Pons (tissue), 1 donor: ENCODE data around the gene MESP2.

Experiments
- DNase-seq: peaks from one replicate; pipeline ENCODE4 v3.0.0-alpha.2; 2016; ENCODE audit warnings: low spot score

The MESP2 gene

GRCh38 chr15:89756897-89757296, 19.2 kb upstream of the MESP2 start:
- DNase-seq, result no peak

- DNase-seq, result no peak
Measured at GRCh38 chr15:89758283-89758682, 17.8 kb upstream of the MESP2 start.

DNA sequence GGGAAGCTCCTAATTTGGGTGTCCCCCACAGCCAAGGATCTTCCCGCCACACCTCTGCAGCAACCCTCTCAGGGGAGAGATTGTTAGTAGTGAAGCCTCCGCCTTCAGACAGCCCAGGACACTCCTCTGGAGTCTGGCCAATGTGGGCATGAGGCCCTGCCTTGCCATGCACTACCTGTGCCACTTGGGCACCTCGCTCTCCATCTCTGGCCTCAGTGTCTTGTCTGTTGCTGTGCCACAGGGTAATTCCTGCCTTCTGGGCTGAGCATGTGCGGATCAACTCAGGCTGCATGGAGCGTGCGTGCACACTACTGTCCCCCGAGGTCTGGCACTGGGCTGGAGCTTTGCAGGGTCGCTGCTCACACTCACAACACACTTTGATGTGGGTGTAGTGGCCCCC, 17.2 kb upstream of the MESP2 start:
- DNase-seq, result no peak

- DNase-seq, result no peak
Measured at GRCh38 chr15:89759835-89760234, 16.3 kb upstream of the MESP2 start.

DNA sequence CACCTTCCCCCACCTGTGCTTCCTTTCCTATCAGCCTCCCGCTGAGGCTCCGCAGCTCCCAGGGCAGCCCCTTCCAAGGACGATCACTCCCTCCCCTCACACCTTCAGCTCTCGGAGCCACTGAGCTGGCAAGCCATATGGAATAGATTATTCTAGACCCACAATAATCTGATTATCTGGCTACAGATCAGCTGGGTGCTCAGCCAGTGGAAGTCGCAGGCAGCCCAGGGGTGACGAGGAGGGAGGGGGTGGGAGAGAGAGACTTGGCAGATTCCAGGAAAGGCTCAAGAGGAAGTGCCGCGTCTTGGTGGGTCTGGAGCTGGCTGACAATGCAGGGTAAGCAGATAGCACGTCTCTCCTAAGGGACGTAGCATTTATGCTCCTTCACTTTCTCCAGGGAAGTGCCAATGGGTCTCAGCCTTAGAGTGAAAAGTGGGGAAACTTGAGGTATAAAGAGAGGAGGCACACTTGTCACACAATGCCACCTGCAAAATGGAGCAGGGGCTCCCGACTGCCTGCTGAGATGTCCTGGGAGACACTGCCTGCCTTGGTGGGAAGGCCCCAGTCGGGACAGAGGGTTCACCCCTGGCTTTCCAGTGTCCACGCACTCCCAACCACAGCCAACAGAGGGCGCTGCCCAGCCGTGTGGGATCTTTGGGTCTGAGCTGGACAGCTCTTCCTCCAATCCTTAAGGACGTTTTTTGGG, 15.7 kb upstream of the MESP2 start:
- DNase-seq, result peak; percentile 58

DNA sequence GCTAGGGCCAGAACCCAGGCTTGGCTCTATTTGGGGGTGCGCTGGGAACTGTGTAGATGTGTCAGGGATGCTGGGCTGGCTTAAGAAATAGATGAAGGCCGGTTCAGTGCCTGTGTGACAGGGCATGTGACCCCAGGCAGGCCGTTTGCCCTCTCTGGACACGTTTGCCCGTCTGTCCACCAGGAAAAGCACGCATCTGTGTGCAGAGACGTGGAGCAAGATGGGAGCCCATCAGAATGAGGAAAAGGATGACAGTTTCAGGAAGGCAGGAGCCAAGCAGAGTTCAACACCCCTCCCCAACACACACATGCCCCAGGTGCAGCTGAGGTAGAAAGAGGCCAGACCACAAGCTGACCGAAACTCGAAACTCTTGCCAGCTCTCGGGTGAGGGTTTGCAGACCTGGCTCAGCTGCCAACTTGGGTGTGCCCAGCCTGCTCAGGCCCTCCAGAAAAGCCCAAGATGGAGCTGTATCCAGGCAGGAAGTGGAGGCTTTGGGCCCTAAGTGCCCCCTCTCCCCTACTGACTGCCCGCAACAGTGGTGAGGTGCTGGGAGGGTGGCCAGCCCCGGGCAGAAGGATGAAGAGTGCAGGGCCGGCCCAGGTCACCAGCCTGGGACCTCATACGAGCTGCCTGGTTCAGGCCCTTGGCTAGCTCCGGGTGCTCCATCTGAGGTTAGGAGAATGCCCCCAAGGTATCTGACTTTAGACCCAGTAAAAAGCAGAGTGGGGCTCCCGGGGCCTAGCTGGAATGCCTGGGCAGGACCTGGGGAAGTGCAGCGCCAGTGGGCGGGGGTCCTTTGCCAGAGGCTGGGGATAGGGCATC, 14.9 kb upstream of the MESP2 start:
- no peak for DNase-seq

GRCh38 chr15:89761929-89762328, 14.2 kb upstream of the MESP2 start:
- no peak for DNase-seq

DNA sequence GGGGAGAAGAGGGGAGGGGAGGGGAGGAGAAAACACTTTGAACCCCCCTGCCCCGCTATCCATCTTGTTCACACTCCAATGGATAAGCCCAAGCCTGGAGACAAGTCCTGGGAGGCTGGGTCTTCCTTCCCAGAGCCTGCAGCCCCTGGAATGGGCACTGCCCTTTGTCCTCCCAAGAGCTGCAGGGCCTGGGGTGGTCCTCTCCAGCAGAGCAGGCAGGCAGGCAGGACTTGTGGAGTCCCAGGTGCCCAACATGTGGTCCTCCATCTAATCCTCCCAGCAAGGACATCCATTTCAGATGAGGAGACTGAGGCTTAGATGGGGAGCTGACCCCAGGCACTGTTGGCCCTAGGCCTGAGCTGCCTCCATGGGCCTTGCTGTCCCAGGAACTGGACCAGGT, 10.4 kb upstream of the MESP2 start:
- no peak for DNase-seq

DNA sequence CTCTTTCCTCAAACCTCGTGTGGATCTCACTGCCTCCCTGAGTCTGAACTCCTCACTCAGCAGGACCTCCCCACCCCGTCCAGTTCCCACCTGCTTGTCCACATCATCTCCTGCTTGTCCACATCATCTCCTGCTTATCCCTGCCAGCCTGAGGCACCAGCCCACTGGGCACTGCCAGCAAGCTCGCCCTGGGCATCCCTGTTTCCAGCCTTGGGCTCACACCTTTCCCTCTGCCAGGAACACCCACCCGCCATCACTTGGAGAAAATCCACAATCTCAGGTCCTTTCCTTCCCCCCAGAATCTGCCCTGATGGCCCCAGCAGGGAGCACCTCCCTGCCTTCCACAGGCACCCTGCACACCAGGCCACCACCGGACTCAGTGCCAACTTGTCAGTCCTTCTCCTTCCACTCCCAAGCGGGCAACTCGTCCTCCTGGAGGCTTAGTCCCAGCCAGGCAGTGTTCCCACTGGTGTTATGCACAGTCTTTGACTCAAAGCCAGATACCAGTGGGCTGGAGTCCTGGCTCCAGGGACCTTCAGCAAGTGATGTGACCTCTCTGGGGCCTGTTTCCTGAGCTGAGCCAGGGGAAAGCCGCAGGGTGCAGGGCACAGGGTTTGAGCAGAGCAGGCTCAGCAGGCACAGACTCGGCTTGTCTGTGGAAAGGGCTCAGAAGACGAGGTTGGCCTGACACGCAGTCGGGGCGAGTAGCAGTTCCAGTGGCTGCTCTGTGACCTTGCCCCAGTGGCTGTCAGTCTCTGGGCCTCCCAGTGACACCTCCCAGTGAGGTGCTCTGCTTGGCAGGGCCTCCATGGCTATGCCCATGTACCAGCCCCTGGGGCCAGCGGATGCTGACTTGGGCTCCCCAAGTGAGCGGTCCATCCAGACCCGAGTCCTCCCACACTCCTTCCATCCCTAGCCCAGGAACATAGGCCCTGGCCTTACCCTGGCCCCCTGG, 9.5 kb upstream of the MESP2 start:
- no peak for DNase-seq

- no peak for DNase-seq
Measured at GRCh38 chr15:89767411-89767915, 8.7 kb upstream of the MESP2 start.

DNA sequence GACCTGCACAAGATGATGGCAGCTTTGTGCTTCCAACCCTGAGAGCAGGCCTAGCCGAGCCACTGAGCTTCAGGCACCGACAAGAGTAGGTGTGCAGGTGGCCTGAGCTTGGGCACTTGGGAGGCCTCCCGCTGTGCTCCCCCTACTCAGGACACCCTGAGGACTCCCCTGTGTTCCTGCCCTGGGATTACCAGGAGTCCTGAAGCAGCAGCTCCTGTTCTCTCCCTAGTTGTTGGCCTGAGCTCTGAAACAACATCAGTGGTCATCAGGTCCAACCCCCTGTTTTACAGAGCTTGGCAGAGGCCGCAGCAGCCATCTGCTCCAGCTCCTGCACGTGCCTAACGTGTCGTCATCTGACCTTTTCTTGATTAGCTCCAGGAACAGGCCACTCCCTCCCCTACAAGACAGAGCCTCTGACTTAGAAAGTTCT, 8.0 kb upstream of the MESP2 start:
- DNase-seq, result no peak

DNA sequence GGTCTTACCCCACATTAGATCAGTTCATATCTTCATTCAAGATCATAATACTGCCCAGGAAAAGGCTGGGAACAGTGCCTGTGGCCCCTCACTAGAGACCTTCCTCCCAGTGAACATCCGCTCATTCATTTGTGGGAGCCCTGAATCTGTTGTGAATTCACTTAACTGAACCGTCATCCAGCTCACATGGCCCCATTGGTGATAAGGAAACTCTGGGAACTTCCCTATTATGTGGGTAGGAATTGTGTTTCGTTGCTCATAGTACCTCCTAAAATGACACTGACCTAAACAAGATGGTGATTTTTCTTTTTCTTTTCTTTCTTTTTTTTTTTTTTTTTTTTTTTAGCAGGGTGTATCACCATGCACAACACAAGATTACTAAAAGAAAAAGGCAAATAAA, 6.8 kb upstream of the MESP2 start:
- DNase-seq, result no peak

GRCh38 chr15:89770041-89770440, 6.1 kb upstream of the MESP2 start:
- DNase-seq, result no peak

- DNase-seq, result no peak
Measured at GRCh38 chr15:89772932-89773583, 3.1 kb upstream of the MESP2 start.

GRCh38 chr15:89774492-89774891, 1.6 kb upstream of the MESP2 start:
- no peak for DNase-seq

GRCh38 chr15:89775815-89776214, 317 bp upstream of the MESP2 start:
- DNase-seq, result no peak

- no peak for DNase-seq
Measured at GRCh38 chr15:89777073-89777751, 1.1 kb downstream of the MESP2 start.

- no peak for DNase-seq
Measured at GRCh38 chr15:89777782-89778380, 1.7 kb downstream of the MESP2 start.

DNA sequence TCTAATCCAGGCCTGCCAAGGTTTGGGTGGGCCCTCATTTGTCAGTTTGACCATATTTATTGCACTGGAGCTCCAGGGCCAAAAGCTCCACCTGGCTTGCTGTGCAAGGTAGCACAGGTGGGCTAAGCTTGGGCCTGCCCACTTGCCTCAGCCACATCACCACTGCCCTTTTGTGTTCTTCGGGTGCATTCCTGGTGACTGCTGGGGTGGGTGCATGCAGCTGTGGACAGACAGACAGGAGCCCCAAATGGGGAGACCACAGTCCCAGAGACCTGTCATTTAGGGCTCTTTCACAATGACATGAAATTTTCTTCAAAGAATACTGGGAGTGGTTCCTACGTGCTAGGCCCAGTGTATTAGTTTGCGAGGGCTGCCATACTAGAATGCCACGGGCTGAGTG, 2.7 kb downstream of the MESP2 start:
- DNase-seq, result no peak

DNA sequence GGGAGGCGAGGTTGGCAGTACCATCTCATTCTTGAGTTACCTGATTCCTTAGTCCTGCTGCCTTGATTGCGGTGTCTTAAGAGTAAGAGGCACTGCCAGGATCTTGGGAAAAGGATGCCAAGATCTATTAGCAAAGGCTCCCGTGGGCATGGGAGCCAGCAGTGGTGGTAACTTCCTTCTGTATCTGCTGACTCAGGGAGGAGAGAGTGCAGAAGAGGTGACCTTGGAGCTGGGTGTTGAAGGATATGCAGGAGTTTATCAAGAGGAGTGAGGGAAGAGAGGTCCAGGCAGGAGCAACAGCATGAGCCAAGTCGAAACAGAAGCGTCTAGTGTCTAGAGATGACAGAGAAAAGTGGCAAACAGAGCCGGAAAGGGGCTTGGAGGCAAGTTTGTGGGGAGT, 4.5 kb downstream of the MESP2 start:
- DNase-seq, result no peak

GRCh38 chr15:89781055-89781454, 4.9 kb downstream of the MESP2 start:
- no peak for DNase-seq
